Retinal pigment epithelial cell (primary cell): Measurements from ENCODE around the gene SIGLEC5.
"Not testable (repeated sequence)": the region's sequence is repeated elsewhere in the genome, so short reads cannot be mapped to it uniquely, and the experiment has no call there.

Experiments
- DNase-seq: peaks from one replicate; pipeline ENCODE4 v3.0.0-alpha.2; 2010; ENCODE audit warnings: low read depth
- H3K4me3 ChIP-seq: 2 replicates; pipeline ENCODE4 v1.5.1; 2011; ENCODE audit warnings: mild to moderate bottlenecking, low read length, control low read depth, moderate library complexity
- CTCF ChIP-seq: conservative IDR thresholded peaks from 2 replicates; pipeline ENCODE4 v1.5.1; 2011; ENCODE audit warnings: low read depth, low read length, control low read depth, inconsistent platforms

SIGLEC5 gene, protein sequence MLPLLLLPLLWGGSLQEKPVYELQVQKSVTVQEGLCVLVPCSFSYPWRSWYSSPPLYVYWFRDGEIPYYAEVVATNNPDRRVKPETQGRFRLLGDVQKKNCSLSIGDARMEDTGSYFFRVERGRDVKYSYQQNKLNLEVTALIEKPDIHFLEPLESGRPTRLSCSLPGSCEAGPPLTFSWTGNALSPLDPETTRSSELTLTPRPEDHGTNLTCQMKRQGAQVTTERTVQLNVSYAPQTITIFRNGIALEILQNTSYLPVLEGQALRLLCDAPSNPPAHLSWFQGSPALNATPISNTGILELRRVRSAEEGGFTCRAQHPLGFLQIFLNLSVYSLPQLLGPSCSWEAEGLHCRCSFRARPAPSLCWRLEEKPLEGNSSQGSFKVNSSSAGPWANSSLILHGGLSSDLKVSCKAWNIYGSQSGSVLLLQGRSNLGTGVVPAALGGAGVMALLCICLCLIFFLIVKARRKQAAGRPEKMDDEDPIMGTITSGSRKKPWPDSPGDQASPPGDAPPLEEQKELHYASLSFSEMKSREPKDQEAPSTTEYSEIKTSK

GRCh38 chr19:51630315-51630714, at the start of gene SIGLEC5:
Gene SIGLEC5 (minus strand): TSS chr19:51630401. CDS start chr19:51630335, 66 bp downstream.
- not testable (repeated sequence) for DNase-seq, H3K4me3 ChIP-seq

DNA sequence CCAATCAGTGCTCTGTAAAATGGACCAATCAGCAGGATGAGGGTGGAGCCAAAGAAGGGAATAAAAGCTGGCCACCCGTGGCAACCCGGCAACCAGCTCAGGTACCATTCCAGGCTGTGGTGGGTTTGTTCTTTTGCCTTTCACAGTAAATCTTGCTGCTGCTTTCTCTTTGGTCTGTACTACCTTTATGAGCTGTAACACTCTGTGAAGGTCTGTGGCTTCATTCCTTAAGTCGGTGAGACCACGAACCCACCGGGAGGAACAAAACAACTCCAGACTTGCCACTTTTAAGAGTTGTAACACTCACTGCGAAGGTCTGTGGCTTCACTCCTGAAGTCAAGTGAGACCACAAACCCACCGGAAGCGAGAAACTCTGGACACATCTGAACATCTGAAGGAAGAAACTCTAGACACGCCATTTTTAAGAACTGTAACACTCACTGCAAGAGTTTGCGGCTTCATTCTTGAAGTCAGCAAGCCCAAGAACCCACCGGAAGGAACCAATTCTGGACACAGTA, 46.4 kb upstream of the SIGLEC5 start:
- H3K4me3 ChIP-seq, result no peak overlapping the region
- TF ChIP-seq CTCF, result no peak
- no peak for DNase-seq

DNA sequence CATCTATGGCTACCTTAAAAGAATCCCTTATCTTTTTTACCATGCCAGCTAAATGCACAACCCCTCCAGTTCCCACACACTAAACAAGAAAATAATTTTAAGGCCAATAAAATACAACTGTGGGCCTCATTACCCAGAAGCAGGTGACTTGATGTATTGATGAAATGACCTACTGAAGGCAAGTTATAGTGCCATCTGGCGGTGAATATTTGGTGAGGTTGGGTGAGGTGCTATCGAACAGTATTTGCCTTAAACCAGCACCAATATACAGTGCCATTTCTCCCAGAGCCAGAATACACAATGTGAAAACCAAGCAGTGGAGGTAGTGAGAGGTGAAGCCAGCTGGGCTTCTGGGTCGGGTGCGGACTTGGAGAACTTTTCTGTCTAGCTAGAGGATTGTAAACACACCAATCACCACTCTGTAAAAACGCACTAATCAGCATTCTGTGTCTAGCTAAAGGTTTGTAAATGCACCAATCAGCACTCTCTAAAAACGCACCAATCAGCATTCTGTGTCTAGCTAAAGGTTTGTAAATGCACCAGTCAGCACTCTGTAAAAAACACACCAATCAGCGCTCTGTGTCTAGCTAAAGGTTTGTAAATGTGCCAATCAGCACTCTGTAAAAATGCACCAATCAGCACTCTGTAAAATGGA, 45.8 kb upstream of the SIGLEC5 start:
- H3K4me3 ChIP-seq, DNase-seq: not testable (repeated sequence)
- peak; percentile 52 for TF ChIP-seq CTCF

GRCh38 chr19:51668216-51668615, 38.0 kb upstream of the SIGLEC5 start:
- DNase-seq, result no peak
- no peak overlapping the region for H3K4me3 ChIP-seq
- no peak for TF ChIP-seq CTCF

- peak; percentile 34 for TF ChIP-seq CTCF
- H3K4me3 ChIP-seq, result no peak overlapping the region
- DNase-seq, result no peak
These were observed 34.8 kb upstream of the SIGLEC5 start for GRCh38 chr19:51664997-51665396.

GRCh38 chr19:51664131-51664530, 33.9 kb upstream of the SIGLEC5 start:
- H3K4me3 ChIP-seq, result no peak overlapping the region
- no peak for TF ChIP-seq CTCF
- no peak for DNase-seq

DNA sequence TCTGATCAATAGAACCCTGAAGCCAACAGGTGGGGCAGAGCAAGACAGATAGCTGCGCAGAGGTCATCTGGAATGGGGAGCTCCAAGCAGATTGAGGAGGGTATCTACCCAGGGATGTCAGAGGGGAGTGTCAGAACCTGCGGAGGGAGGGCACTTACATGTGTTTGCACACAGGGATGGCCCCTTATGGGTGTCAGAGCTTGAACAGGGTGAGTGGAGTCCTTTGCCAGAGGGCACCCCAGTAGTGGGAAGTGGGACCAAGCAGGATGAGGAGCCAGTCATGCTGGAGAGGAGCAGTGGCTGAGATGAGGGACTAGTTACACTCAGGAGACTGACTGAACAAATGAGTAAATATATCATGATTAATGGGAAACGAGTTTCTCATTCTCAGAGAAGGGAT, 33.4 kb upstream of the SIGLEC5 start:
- no peak for DNase-seq
- no peak for TF ChIP-seq CTCF

More for the DNA sequence above, 33.4 kb upstream of the SIGLEC5 start:
- no peak overlapping the region for H3K4me3 ChIP-seq
